SK-N-SH (cell line): ENCODE measurements around the gene SLC9C1. TPM values are rescaled to one million over a fixed set of nuclear protein-coding genes. Genes with fewer than 3 reads are reported as not detected.

Experiments used
- CTCF ChIA-PET: fragments of 300-600, 350-600 bp; formaldehyde crosslinking; extraction: SDS; loops from one replicate; lab custom pipeline; 2021; lab: Yijun Ruan, JAX
- POLR2A ChIA-PET: fragments of 350-600 bp; sonication (Branson Sonifier 250); formaldehyde crosslinking; extraction: SDS; loops from one replicate; lab custom pipeline; 2020; ENCODE audit warnings: antibody characterized with exemption, inconsistent platforms; lab: Yijun Ruan, JAX
- DNase-seq: peaks from one replicate; pipeline ENCODE4 v3.0.0; 2012
- H2AFZ ChIP-seq: fragments of 200-600 bp; sonication (generic); 2 replicates; pipeline ENCODE4 v1.8.1; 2016; ENCODE audit warnings: antibody characterized with exemption, mild to moderate bottlenecking, low read depth
- H3F3A ChIP-seq: fragments of 200-600 bp; sonication (generic); replicated peaks from 2 replicates; pipeline ENCODE3; 2016; ENCODE audit warnings: antibody characterized with exemption, mild to moderate bottlenecking; ENCODE audit not compliant: insufficient read depth
- H3K27ac ChIP-seq, 2 experiments: fragments of 200-500 bp in 1 of 2; fragments of 200-600 bp in 1 of 2; sonication (Bioruptor generic) in 1 of 2; sonication (generic), shearing (Covaris generic) in 1 of 2; 2 replicates each; pipeline versions ENCODE4 v1.5.1 to v1.6.1; 2014 to 2016; ENCODE audit warnings: low read depth in 2 of 2, inconsistent platforms in 1 of 2, low read length in 1 of 2, mild to moderate bottlenecking in 1 of 2, mixed read lengths in 1 of 2
- H3K27me3 ChIP-seq: fragments of 200-600 bp; sonication (generic), shearing (Covaris generic); 2 replicates; pipeline ENCODE4 v1.6.1; 2016; ENCODE audit warnings: mixed run types; ENCODE audit not compliant: insufficient read depth
- H3K36me3 ChIP-seq, 2 experiments: fragments of 200-500 bp in 1 of 2; fragments of 200-600 bp in 1 of 2; sonication (Bioruptor generic) in 1 of 2; sonication (generic) in 1 of 2; replicated peaks in 1 of 2; 2 replicates each; pipeline versions ENCODE3 to v1.5.1; 2014 to 2016; ENCODE audit warnings: low read length in 1 of 2, mild to moderate bottlenecking in 1 of 2; ENCODE audit not compliant: insufficient read depth in 2 of 2, control insufficient read depth in 1 of 2
- H3K4me1 ChIP-seq, 2 experiments: fragments of 200-500 bp in 1 of 2; fragments of 200-600 bp in 1 of 2; sonication (Bioruptor generic) in 1 of 2; sonication (generic), shearing (Covaris generic) in 1 of 2; 2 replicates each; pipeline versions ENCODE4 v1.5.1 to v1.6.1; 2014 to 2016; ENCODE audit warnings: low read depth in 1 of 2, low read length in 1 of 2, mixed run types in 1 of 2; ENCODE audit not compliant: insufficient read depth in 2 of 2, control insufficient read depth in 1 of 2
- H3K4me2 ChIP-seq: fragments of 200-600 bp; sonication (generic), shearing (Covaris generic); 2 replicates; pipeline ENCODE4 v1.6.1; 2017; ENCODE audit warnings: mixed run types
- H3K4me3 ChIP-seq, 2 experiments: fragments of 200-500 bp in 1 of 2; fragments of 200-600 bp in 1 of 2; sonication (Bioruptor generic) in 1 of 2; sonication (generic), shearing (Covaris generic) in 1 of 2; 2 replicates each; pipeline versions ENCODE4 v1.5.1 to v1.8.1; 2014 to 2016; ENCODE audit warnings: low read depth in 2 of 2, inconsistent platforms in 1 of 2, low read length in 1 of 2, mild to moderate bottlenecking in 1 of 2, mixed read lengths in 1 of 2, moderate library complexity in 1 of 2
- H3K79me2 ChIP-seq: fragments of 200-600 bp; sonication (generic); 2 replicates; pipeline ENCODE4 v1.8.1; 2017; ENCODE audit warnings: mild to moderate bottlenecking; ENCODE audit not compliant: insufficient read depth
- H3K9ac ChIP-seq: fragments of 200-600 bp; sonication (generic); 2 replicates; pipeline ENCODE4 v1.6.1; 2017; ENCODE audit warnings: mixed run types
- H3K9me2 ChIP-seq: fragments of 200-600 bp; sonication (generic); 2 replicates; pipeline ENCODE4 v1.6.1; 2017; ENCODE audit warnings: mixed run types
- H3K9me3 ChIP-seq: fragments of 200-600 bp; sonication (generic); 2 replicates; pipeline ENCODE4 v1.6.1; 2017; ENCODE audit warnings: mixed run types, mild to moderate bottlenecking, moderate library complexity
- H4K20me1 ChIP-seq: fragments of 200-600 bp; sonication (generic); 2 replicates; pipeline ENCODE4 v1.6.1; 2017; ENCODE audit warnings: mild to moderate bottlenecking, mixed run types; ENCODE audit not compliant: insufficient read depth
- CHD2 ChIP-seq: fragments of 150-350 bp; IDR thresholded peaks from 2 replicates; pipeline ENCODE4 v1.6.1; 2018; ENCODE audit warnings: low read length; ENCODE audit not compliant: partially characterized antibody
- CTCF ChIP-seq: fragments of 200-600 bp; sonication (generic); IDR thresholded peaks from 2 replicates; pipeline ENCODE4 v1.6.1; 2017; ENCODE audit warnings: antibody characterized with exemption, mild to moderate bottlenecking, moderate library complexity
- EZH2phosphoT487 ChIP-seq: fragments of 200-600 bp; sonication (generic); IDR thresholded peaks from 2 replicates; pipeline ENCODE4 v1.6.1; 2017; ENCODE audit warnings: low read depth, mixed run types, mild to moderate bottlenecking, antibody characterized with exemption, moderate library complexity, borderline replicate concordance
- FOSL2 ChIP-seq: IDR thresholded peaks from 2 replicates; pipeline ENCODE4 v1.4.0; 2012; ENCODE audit warnings: low read depth, mild to moderate bottlenecking, moderate library complexity, borderline replicate concordance
- IRF3 ChIP-seq: fragments of 150-350 bp; IDR thresholded peaks from 2 replicates; pipeline ENCODE4 v1.6.1; 2016; ENCODE audit warnings: mild to moderate bottlenecking, low read depth, low read length
- JUND ChIP-seq: IDR thresholded peaks from 2 replicates; pipeline ENCODE4 v1.4.0; 2012
- MAX ChIP-seq: IDR thresholded peaks from 2 replicates; pipeline ENCODE4 v1.4.0; 2012; ENCODE audit warnings: low read depth
- MEF2A ChIP-seq: IDR thresholded peaks from 2 replicates; pipeline ENCODE4 v1.4.0; 2012; ENCODE audit warnings: low read depth, borderline replicate concordance
- MXI1 ChIP-seq: IDR thresholded peaks from 2 replicates; pipeline ENCODE4 v1.6.1; 2012; ENCODE audit warnings: mild to moderate bottlenecking, low read depth, low read length, improper control_type of control experiment
- NRF1 ChIP-seq: IDR thresholded peaks from 2 replicates; pipeline ENCODE4 v1.6.1; 2012; ENCODE audit warnings: low read depth, mild to moderate bottlenecking, low read length
- PBX3 ChIP-seq: IDR thresholded peaks from 2 replicates; pipeline ENCODE4; 2012
- POLR2AphosphoS5 ChIP-seq: IDR thresholded peaks from 2 replicates; pipeline ENCODE4 v1.6.1; 2012; ENCODE audit warnings: low read depth, low read length
- RXRA ChIP-seq: IDR thresholded peaks from 2 replicates; pipeline ENCODE4 v1.4.0; 2012; ENCODE audit warnings: low read depth, mild to moderate bottlenecking, borderline replicate concordance
- SIN3A ChIP-seq: IDR thresholded peaks from 2 replicates; pipeline ENCODE4 v1.6.1; 2012; ENCODE audit warnings: low read depth, mild to moderate bottlenecking, low read length, moderate library complexity, borderline replicate concordance
- TEAD4 ChIP-seq: IDR thresholded peaks from 2 replicates; pipeline ENCODE4 v1.4.0; 2012; ENCODE audit warnings: mild to moderate bottlenecking, borderline replicate concordance; ENCODE audit not compliant: insufficient read depth
- YY1 ChIP-seq: IDR thresholded peaks from 2 replicates; pipeline ENCODE4 v1.4.0; 2012; ENCODE audit warnings: low read depth, mild to moderate bottlenecking
- WGBS: methylation state at CpG from one replicate; pipeline ENCODE4 v1.1.6; 2017; ENCODE audit warnings: low lambda C conversion rate; 5-methylcytosine and 5-hydroxymethylcytosine counted together
- polyA plus RNA-seq, 3 experiments: library from polyadenylated mRNA; depleted of rRNA; stranded (reverse); fragments of >200 nt; gene quantifications; 2 replicates each; pipeline ENCODE4 v1.2.3, GENCODE V29; 2012
- TF ChIP-seq, protein P1 (sequence below): fragments of 150-350 bp; IDR thresholded peaks from 2 replicates; pipeline ENCODE4 v1.6.1; 2017; ENCODE audit warnings: antibody characterized with exemption, low read length, low read depth, borderline replicate concordance
- TF ChIP-seq, protein P2 (sequence below): IDR thresholded peaks from 2 replicates; pipeline ENCODE4 v1.4.0; 2012; ENCODE audit warnings: low read depth, borderline replicate concordance
- TF ChIP-seq, protein P3 (sequence below): IDR thresholded peaks from 2 replicates; pipeline ENCODE4 v1.4.0; 2012; ENCODE audit warnings: low read depth, borderline replicate concordance

The SLC9C1 gene
- polyA plus RNA-seq, 1 of the 3 experiments (the other 2 are of a cell fraction) = not detected

GRCh38 chr3:112197131-112197530, 96.9 kb downstream of the SLC9C1 start:
- no peaks in the 10 kb centered on the region for H3F3A ChIP-seq
- TF ChIP-seq, protein P1, sequence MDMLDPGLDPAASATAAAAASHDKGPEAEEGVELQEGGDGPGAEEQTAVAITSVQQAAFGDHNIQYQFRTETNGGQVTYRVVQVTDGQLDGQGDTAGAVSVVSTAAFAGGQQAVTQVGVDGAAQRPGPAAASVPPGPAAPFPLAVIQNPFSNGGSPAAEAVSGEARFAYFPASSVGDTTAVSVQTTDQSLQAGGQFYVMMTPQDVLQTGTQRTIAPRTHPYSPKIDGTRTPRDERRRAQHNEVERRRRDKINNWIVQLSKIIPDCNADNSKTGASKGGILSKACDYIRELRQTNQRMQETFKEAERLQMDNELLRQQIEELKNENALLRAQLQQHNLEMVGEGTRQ = no peak
- TF ChIP-seq CHD2 = no peak
- TF ChIP-seq POLR2AphosphoS5 = no peak
- no peak for TF ChIP-seq MAX
- no peak for TF ChIP-seq FOSL2
- no peak for TF ChIP-seq NRF1
- TF ChIP-seq JUND = no peak
- TF ChIP-seq RXRA = no peak
- TF ChIP-seq PBX3 = no peak
- TF ChIP-seq, protein P2, sequence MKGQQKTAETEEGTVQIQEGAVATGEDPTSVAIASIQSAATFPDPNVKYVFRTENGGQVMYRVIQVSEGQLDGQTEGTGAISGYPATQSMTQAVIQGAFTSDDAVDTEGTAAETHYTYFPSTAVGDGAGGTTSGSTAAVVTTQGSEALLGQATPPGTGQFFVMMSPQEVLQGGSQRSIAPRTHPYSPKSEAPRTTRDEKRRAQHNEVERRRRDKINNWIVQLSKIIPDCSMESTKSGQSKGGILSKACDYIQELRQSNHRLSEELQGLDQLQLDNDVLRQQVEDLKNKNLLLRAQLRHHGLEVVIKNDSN = no peak
- no peak for TF ChIP-seq CTCF
- TF ChIP-seq IRF3 = no peak
- no peak for TF ChIP-seq MEF2A
- no peak for TF ChIP-seq TEAD4
- TF ChIP-seq SIN3A = no peak
- no peak for TF ChIP-seq YY1
- no peak for TF ChIP-seq EZH2phosphoT487
- TF ChIP-seq, protein P3, sequence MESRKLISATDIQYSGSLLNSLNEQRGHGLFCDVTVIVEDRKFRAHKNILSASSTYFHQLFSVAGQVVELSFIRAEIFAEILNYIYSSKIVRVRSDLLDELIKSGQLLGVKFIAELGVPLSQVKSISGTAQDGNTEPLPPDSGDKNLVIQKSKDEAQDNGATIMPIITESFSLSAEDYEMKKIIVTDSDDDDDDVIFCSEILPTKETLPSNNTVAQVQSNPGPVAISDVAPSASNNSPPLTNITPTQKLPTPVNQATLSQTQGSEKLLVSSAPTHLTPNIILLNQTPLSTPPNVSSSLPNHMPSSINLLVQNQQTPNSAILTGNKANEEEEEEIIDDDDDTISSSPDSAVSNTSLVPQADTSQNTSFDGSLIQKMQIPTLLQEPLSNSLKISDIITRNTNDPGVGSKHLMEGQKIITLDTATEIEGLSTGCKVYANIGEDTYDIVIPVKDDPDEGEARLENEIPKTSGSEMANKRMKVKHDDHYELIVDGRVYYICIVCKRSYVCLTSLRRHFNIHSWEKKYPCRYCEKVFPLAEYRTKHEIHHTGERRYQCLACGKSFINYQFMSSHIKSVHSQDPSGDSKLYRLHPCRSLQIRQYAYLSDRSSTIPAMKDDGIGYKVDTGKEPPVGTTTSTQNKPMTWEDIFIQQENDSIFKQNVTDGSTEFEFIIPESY = no peak
- TF ChIP-seq MXI1 = no peak
- CTCF ChIA-PET = interaction anchor here (0.7 kb wide), 1 partner anchor 489 kb away, joined by 3 read pairs; no protein-coding TSS in a partner anchor
- POLR2A ChIA-PET = no interaction called here
- no peaks in the 10 kb centered on the region for H3K36me3 ChIP-seq
- WGBS = 54% methylated on average over 1 of the region's 1 CpG
- H3K27me3 ChIP-seq = no peaks in the 10 kb centered on the region
- H3K4me2 ChIP-seq = no peak overlapping the region
- no peaks in the 10 kb centered on the region for H3K9me2 ChIP-seq
- no peak overlapping the region for H3K27ac ChIP-seq
- H2AFZ ChIP-seq = no peak overlapping the region
- no peaks in the 10 kb centered on the region for H4K20me1 ChIP-seq
- no peaks in the 10 kb centered on the region for H3K79me2 ChIP-seq
- H3K4me3 ChIP-seq = no peak overlapping the region
- peaks cover 3% of the 10 kb centered on the region; the same call in 1 of the 2 replicates for H3K9me3 ChIP-seq
- H3K9ac ChIP-seq = no peak overlapping the region
- H3K4me1 ChIP-seq = no peaks in the 10 kb centered on the region
- DNase-seq = no peak
